ENCODE measurements around the gene CARD14. TPM values are rescaled to one million over a fixed set of nuclear protein-coding genes. Genes with fewer than 3 reads are reported as not detected.

The CARD14 gene
- total RNA-seq, 3 donors from 2014 or later (not counting 1 experiment from before 2014, with no cell fraction given): 0.12 to 0.38 TPM; not detected in 1

DNA sequence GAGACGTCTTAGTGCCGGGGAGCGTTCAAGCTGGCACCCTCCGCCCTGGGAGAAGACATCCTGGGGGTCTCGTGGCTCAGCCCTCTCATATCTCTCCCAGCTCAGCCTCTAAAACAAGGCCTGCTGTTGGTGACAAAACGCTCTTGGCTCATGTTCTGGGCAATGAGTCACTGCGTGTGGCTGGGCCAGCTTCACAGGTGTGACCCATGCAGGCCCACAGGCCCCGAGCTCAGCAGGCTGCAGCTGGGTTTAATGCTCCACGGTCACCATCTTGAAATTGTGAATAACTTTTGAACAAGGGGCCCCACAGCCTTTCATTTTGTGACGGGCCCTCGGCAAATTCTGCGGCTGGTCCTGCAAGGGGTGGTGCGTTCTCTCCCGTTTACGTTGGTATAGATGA, 46.0 kb upstream of the CARD14 start:
- DNase-seq (no peak), ATAC-seq (no peak)
- no peak overlapping the region for H3K4me3 ChIP-seq (ENCODE audit: low read length)
- no peaks in the 10 kb centered on the region for H3K4me1 Mint-ChIP-seq
- no peaks in the 10 kb centered on the region for H3K9me3 ChIP-seq (ENCODE audit: control insufficient read depth, insufficient read depth, low read length)
- no peaks in the 10 kb centered on the region for H3K36me3 Mint-ChIP-seq
- H3K9me3 Mint-ChIP-seq: no peaks in the 10 kb centered on the region
- no peaks in the 10 kb centered on the region for H3K36me3 ChIP-seq (ENCODE audit: control insufficient read depth, insufficient read depth, low read length)
- no peak overlapping the region for H3K4me3 Mint-ChIP-seq
- H3K27me3 Mint-ChIP-seq (ENCODE audit: low read depth in 2 of 2): peaks cover 4 to 20% of the 10 kb centered on the region in 2 donors
- no peaks in the 10 kb centered on the region for H3K27me3 ChIP-seq (ENCODE audit: control insufficient read depth, insufficient read depth, low read length)
- intact Hi-C loops (cut with micrococcal nuclease): no loop called here
- TF ChIP-seq, protein P1, sequence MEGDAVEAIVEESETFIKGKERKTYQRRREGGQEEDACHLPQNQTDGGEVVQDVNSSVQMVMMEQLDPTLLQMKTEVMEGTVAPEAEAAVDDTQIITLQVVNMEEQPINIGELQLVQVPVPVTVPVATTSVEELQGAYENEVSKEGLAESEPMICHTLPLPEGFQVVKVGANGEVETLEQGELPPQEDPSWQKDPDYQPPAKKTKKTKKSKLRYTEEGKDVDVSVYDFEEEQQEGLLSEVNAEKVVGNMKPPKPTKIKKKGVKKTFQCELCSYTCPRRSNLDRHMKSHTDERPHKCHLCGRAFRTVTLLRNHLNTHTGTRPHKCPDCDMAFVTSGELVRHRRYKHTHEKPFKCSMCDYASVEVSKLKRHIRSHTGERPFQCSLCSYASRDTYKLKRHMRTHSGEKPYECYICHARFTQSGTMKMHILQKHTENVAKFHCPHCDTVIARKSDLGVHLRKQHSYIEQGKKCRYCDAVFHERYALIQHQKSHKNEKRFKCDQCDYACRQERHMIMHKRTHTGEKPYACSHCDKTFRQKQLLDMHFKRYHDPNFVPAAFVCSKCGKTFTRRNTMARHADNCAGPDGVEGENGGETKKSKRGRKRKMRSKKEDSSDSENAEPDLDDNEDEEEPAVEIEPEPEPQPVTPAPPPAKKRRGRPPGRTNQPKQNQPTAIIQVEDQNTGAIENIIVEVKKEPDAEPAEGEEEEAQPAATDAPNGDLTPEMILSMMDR (IDR thresholded peaks at IDR 0.05): no peak
- no peak overlapping the region for H3K27ac ChIP-seq (ENCODE audit: low read length)
- H3K4me1 ChIP-seq (ENCODE audit: control insufficient read depth, insufficient read depth, low read length): no peaks in the 10 kb centered on the region
- WGBS (ENCODE audit: insufficient coverage): 87% methylated on average over 15 of the region's 15 CpGs
- H3K27ac Mint-ChIP-seq: no peak overlapping the region

- H3K27me3 Mint-ChIP-seq (ENCODE audit: low read depth in 2 of 2): peaks cover 4 to 26% of the 10 kb centered on the region in 2 donors
- TF ChIP-seq, protein P1 (IDR thresholded peaks at IDR 0.05): no peak
- no peak overlapping the region for H3K27ac Mint-ChIP-seq
- Histone ChIP-seq H3K36me3 (ENCODE audit: control insufficient read depth, insufficient read depth, low read length) (no peaks in the 10 kb centered on the region), H3K4me1 (ENCODE audit: control insufficient read depth, insufficient read depth, low read length) (no peaks in the 10 kb centered on the region), H3K27ac (ENCODE audit: low read length) (no peak overlapping the region), H3K9me3 (ENCODE audit: control insufficient read depth, insufficient read depth, low read length) (no peaks in the 10 kb centered on the region), H3K4me3 (ENCODE audit: low read length) (no peak overlapping the region), H3K27me3 (ENCODE audit: control insufficient read depth, insufficient read depth, low read length) (no peaks in the 10 kb centered on the region)
- DNase-seq (no peak), ATAC-seq (no peak)
- H3K9me3 Mint-ChIP-seq: no peaks in the 10 kb centered on the region
- H3K4me1 Mint-ChIP-seq: no peaks in the 10 kb centered on the region
- intact Hi-C loops (cut with micrococcal nuclease): no loop called here
- no peak overlapping the region for H3K4me3 Mint-ChIP-seq
- WGBS (ENCODE audit: insufficient coverage): 88% methylated on average over 14 of the region's 15 CpGs
- H3K36me3 Mint-ChIP-seq: no peaks in the 10 kb centered on the region
Measured at GRCh38 chr17:80124351-80124981, 45.4 kb upstream of the CARD14 start.

DNA sequence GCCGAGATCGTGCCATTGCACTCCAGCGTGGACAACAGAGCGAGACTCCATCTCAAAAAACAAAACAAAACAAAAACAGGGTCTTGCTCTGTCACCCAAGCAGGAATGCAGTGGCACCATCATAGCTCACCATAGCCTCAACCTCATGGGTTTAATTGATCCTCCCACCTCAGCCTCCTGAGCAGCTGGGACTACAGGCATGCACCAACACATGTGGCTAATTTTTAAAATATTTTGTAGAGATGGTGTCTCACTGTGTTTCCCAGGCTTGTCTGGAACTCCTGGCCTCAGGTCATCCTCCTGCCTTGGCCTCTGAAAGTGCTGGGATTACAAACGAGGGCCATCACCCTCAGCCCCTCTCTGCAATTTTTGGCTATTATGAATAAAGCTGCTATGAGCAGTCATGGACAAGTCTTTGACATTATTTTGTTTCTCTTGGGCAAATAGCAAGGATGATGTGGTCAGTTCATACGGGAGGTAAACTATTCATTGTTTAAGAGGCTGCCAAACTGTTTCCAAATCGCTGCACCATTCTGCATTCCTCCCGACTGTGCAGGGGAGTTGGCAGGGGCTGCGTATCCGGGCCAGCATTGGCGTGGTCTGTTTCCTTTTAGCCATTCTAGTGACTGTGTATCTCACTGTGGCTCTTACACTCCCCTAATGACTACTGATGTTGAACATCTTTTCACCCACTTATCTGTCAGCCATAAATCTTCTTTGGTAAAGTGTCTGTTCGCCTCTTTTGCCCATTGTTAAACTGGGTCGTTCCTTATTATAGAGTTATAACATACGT, 44.0 kb upstream of the CARD14 start:
- intact Hi-C loops (cut with micrococcal nuclease): no loop called here
- Mint-ChIP-seq H3K27me3 (ENCODE audit: low read depth in 2 of 2) (peaks cover 4 to 27% of the 10 kb centered on the region in 2 donors), H3K4me3 (no peak overlapping the region), H3K9me3 (no peaks in the 10 kb centered on the region), H3K4me1 (no peaks in the 10 kb centered on the region), H3K36me3 (no peaks in the 10 kb centered on the region), H3K27ac (no peak overlapping the region)
- ATAC-seq: no peak
- H3K9me3 ChIP-seq (ENCODE audit: control insufficient read depth, insufficient read depth, low read length): no peaks in the 10 kb centered on the region
- no peaks in the 10 kb centered on the region for H3K27me3 ChIP-seq (ENCODE audit: control insufficient read depth, insufficient read depth, low read length)
- no peak overlapping the region for H3K4me3 ChIP-seq (ENCODE audit: low read length)
- no peak for DNase-seq
- WGBS (ENCODE audit: insufficient coverage): 85% methylated on average over 14 of the region's 14 CpGs
- no peak overlapping the region for H3K27ac ChIP-seq (ENCODE audit: low read length)
- TF ChIP-seq, protein P1 (IDR thresholded peaks at IDR 0.05): no peak
- no peaks in the 10 kb centered on the region for H3K36me3 ChIP-seq (ENCODE audit: control insufficient read depth, insufficient read depth, low read length)
- no peaks in the 10 kb centered on the region for H3K4me1 ChIP-seq (ENCODE audit: control insufficient read depth, insufficient read depth, low read length)
